Activated T-helper 9 cell treated with anti-CD3 and anti-CD28 coated beads, Interleukin-2, amount 50 U/mL, for 16 hours (primary cell): Measurements from ENCODE around the gene AQP5.

Experiments used
- DNase-seq: peaks from one replicate; pipeline ENCODE4 v3.0.0-alpha.2; 2020; ENCODE audit warnings: low read depth

Gene AQP5

GRCh38 chr12:49961111-49961922 lies at the start of gene AQP5:
AQP5 (plus strand) TSS chr12:49961872; CDS start chr12:49962018, 146 bp downstream.
- DNase-seq: no peak

- no peak for DNase-seq
Measured at GRCh38 chr12:49912345-49913255, 49.1 kb upstream of the AQP5 start.

- no peak for DNase-seq
Measured at GRCh38 chr12:49916129-49916919, 45.3 kb upstream of the AQP5 start.

- DNase-seq: no peak
Measured at GRCh38 chr12:49917166-49917787, 44.4 kb upstream of the AQP5 start.

- no peak for DNase-seq
Measured at GRCh38 chr12:49917788-49918173, 43.9 kb upstream of the AQP5 start.

GRCh38 chr12:49920241-49920914 lies 41.3 kb upstream of the AQP5 start:
- no peak for DNase-seq

GRCh38 chr12:49920915-49921286 lies 40.8 kb upstream of the AQP5 start:
- no peak for DNase-seq

GRCh38 chr12:49921299-49921698 lies 40.4 kb upstream of the AQP5 start:
- no peak for DNase-seq

GRCh38 chr12:49921936-49922335 lies 39.7 kb upstream of the AQP5 start:
- DNase-seq: no peak

- no peak for DNase-seq
Measured at GRCh38 chr12:49922349-49923034, 39.2 kb upstream of the AQP5 start.

- no peak for DNase-seq
Measured at GRCh38 chr12:49923035-49923644, 38.5 kb upstream of the AQP5 start.

- no peak for DNase-seq
Measured at GRCh38 chr12:49923880-49924556, 37.7 kb upstream of the AQP5 start.

GRCh38 chr12:49924628-49925246 lies 36.9 kb upstream of the AQP5 start:
- DNase-seq: no peak

- no peak for DNase-seq
Measured at GRCh38 chr12:49925433-49926204, 36.1 kb upstream of the AQP5 start.

GRCh38 chr12:49928471-49928870 lies 33.2 kb upstream of the AQP5 start:
- DNase-seq: no peak

GRCh38 chr12:49929581-49929980 lies 32.1 kb upstream of the AQP5 start:
- DNase-seq: no peak

GRCh38 chr12:49930515-49931288 lies 31.0 kb upstream of the AQP5 start:
- no peak for DNase-seq

GRCh38 chr12:49932023-49932422 lies 29.6 kb upstream of the AQP5 start:
- DNase-seq: no peak
